ENCODE measurements around the gene TRAPPC4.

TRAPPC4 gene

GRCh38 chr11:119025099-119025473, 6.5 kb downstream of the TRAPPC4 start:
- no peak overlapping the region for H3K27ac ChIP-seq (ENCODE audit: insufficient read depth, low read length, poor library complexity, severe bottlenecking)
- H3K27me3 ChIP-seq (replicated peaks; ENCODE audit: control insufficient read depth, insufficient read depth, low read length, poor library complexity, severe bottlenecking) = no peaks in the 10 kb centered on the region
- H3K4me3 ChIP-seq (ENCODE audit: insufficient read depth, low read depth, low read length, poor library complexity, severe bottlenecking) = no peak overlapping the region
- H3K4me1 ChIP-seq (ENCODE audit: control insufficient read depth, insufficient read depth, low read length, poor library complexity, severe bottlenecking) = peaks cover 21% of the 10 kb centered on the region
- no peaks in the 10 kb centered on the region for H3K9me3 ChIP-seq (ENCODE audit: control insufficient read depth, low read length)
- DNase-seq = no peak
- peaks cover 49% of the 10 kb centered on the region for H3K36me3 ChIP-seq (ENCODE audit: control insufficient read depth, insufficient read depth, low read length)

- no peak for DNase-seq
- peaks cover 23% of the 10 kb centered on the region for H3K4me1 ChIP-seq (ENCODE audit: control insufficient read depth, insufficient read depth, low read length, poor library complexity, severe bottlenecking)
- H3K36me3 ChIP-seq (ENCODE audit: control insufficient read depth, insufficient read depth, low read length) = peaks cover 49% of the 10 kb centered on the region
- H3K4me3 ChIP-seq (ENCODE audit: insufficient read depth, low read depth, low read length, poor library complexity, severe bottlenecking) = no peak overlapping the region
- H3K27ac ChIP-seq (ENCODE audit: insufficient read depth, low read length, poor library complexity, severe bottlenecking) = no peak overlapping the region
- H3K9me3 ChIP-seq (ENCODE audit: control insufficient read depth, low read length) = no peaks in the 10 kb centered on the region
- H3K27me3 ChIP-seq (replicated peaks; ENCODE audit: control insufficient read depth, insufficient read depth, low read length, poor library complexity, severe bottlenecking) = no peaks in the 10 kb centered on the region
Observed at GRCh38 chr11:119025541-119025940, 7.0 kb downstream of the TRAPPC4 start.

GRCh38 chr11:119025978-119026766, 7.6 kb downstream of the TRAPPC4 start:
- H3K36me3 ChIP-seq (ENCODE audit: control insufficient read depth, insufficient read depth, low read length) = peaks cover 48% of the 10 kb centered on the region
- H3K27ac ChIP-seq (ENCODE audit: insufficient read depth, low read length, poor library complexity, severe bottlenecking) = no peak overlapping the region
- no peaks in the 10 kb centered on the region for H3K27me3 ChIP-seq (replicated peaks; ENCODE audit: control insufficient read depth, insufficient read depth, low read length, poor library complexity, severe bottlenecking)
- H3K4me3 ChIP-seq (ENCODE audit: insufficient read depth, low read depth, low read length, poor library complexity, severe bottlenecking) = no peak overlapping the region
- H3K4me1 ChIP-seq (ENCODE audit: control insufficient read depth, insufficient read depth, low read length, poor library complexity, severe bottlenecking) = peaks cover 22% of the 10 kb centered on the region
- DNase-seq = no peak
- no peaks in the 10 kb centered on the region for H3K9me3 ChIP-seq (ENCODE audit: control insufficient read depth, low read length)

- H3K4me3 ChIP-seq (ENCODE audit: insufficient read depth, low read depth, low read length, poor library complexity, severe bottlenecking) = no peak overlapping the region
- H3K27me3 ChIP-seq (replicated peaks; ENCODE audit: control insufficient read depth, insufficient read depth, low read length, poor library complexity, severe bottlenecking) = no peaks in the 10 kb centered on the region
- peaks cover 18% of the 10 kb centered on the region for H3K4me1 ChIP-seq (ENCODE audit: control insufficient read depth, insufficient read depth, low read length, poor library complexity, severe bottlenecking)
- H3K9me3 ChIP-seq (ENCODE audit: control insufficient read depth, low read length) = no peaks in the 10 kb centered on the region
- no peak overlapping the region for H3K27ac ChIP-seq (ENCODE audit: insufficient read depth, low read length, poor library complexity, severe bottlenecking)
- peaks cover 40% of the 10 kb centered on the region for H3K36me3 ChIP-seq (ENCODE audit: control insufficient read depth, insufficient read depth, low read length)
- DNase-seq = no peak
Observed at GRCh38 chr11:119026970-119027369, 8.4 kb downstream of the TRAPPC4 start.

GRCh38 chr11:119027561-119028345, 9.2 kb downstream of the TRAPPC4 start:
- H3K4me3 ChIP-seq (ENCODE audit: insufficient read depth, low read depth, low read length, poor library complexity, severe bottlenecking) = no peak overlapping the region
- no peak overlapping the region for H3K27ac ChIP-seq (ENCODE audit: insufficient read depth, low read length, poor library complexity, severe bottlenecking)
- H3K36me3 ChIP-seq (ENCODE audit: control insufficient read depth, insufficient read depth, low read length) = peaks cover 32% of the 10 kb centered on the region

GRCh38 chr11:119028346-119029068, 9.9 kb downstream of the TRAPPC4 start:
- H3K27me3 ChIP-seq (replicated peaks; ENCODE audit: control insufficient read depth, insufficient read depth, low read length, poor library complexity, severe bottlenecking) = no peaks in the 10 kb centered on the region
- H3K36me3 ChIP-seq (ENCODE audit: control insufficient read depth, insufficient read depth, low read length) = peaks cover 28% of the 10 kb centered on the region
- H3K9me3 ChIP-seq (ENCODE audit: control insufficient read depth, low read length) = no peaks in the 10 kb centered on the region
- H3K4me3 ChIP-seq (ENCODE audit: insufficient read depth, low read depth, low read length, poor library complexity, severe bottlenecking) = no peak overlapping the region
- H3K4me1 ChIP-seq (ENCODE audit: control insufficient read depth, insufficient read depth, low read length, poor library complexity, severe bottlenecking) = peaks cover 18% of the 10 kb centered on the region
- H3K27ac ChIP-seq (ENCODE audit: insufficient read depth, low read length, poor library complexity, severe bottlenecking) = no peak overlapping the region
- no peak for DNase-seq

More at GRCh38 chr11:119027561-119028345, 9.2 kb downstream of the TRAPPC4 start:
- H3K9me3 ChIP-seq (ENCODE audit: control insufficient read depth, low read length) = no peaks in the 10 kb centered on the region
- no peaks in the 10 kb centered on the region for H3K27me3 ChIP-seq (replicated peaks; ENCODE audit: control insufficient read depth, insufficient read depth, low read length, poor library complexity, severe bottlenecking)
- peaks cover 18% of the 10 kb centered on the region for H3K4me1 ChIP-seq (ENCODE audit: control insufficient read depth, insufficient read depth, low read length, poor library complexity, severe bottlenecking)
- no peak for DNase-seq

GRCh38 chr11:119029069-119029339, 10.4 kb downstream of the TRAPPC4 start:
- Histone ChIP-seq H3K27ac (ENCODE audit: insufficient read depth, low read length, poor library complexity, severe bottlenecking) (no peak overlapping the region), H3K4me1 (ENCODE audit: control insufficient read depth, insufficient read depth, low read length, poor library complexity, severe bottlenecking) (peaks cover 18% of the 10 kb centered on the region), H3K9me3 (ENCODE audit: control insufficient read depth, low read length) (no peaks in the 10 kb centered on the region), H3K4me3 (ENCODE audit: insufficient read depth, low read depth, low read length, poor library complexity, severe bottlenecking) (no peak overlapping the region), H3K27me3 (replicated peaks; ENCODE audit: control insufficient read depth, insufficient read depth, low read length, poor library complexity, severe bottlenecking) (no peaks in the 10 kb centered on the region), H3K36me3 (ENCODE audit: control insufficient read depth, insufficient read depth, low read length) (peaks cover 24% of the 10 kb centered on the region)
- no peak for DNase-seq

- Histone ChIP-seq H3K27me3 (replicated peaks; ENCODE audit: control insufficient read depth, insufficient read depth, low read length, poor library complexity, severe bottlenecking) (no peaks in the 10 kb centered on the region), H3K4me3 (ENCODE audit: insufficient read depth, low read depth, low read length, poor library complexity, severe bottlenecking) (peak overlapping the region; percentile 79), H3K9me3 (ENCODE audit: control insufficient read depth, low read length) (no peaks in the 10 kb centered on the region), H3K4me1 (ENCODE audit: control insufficient read depth, insufficient read depth, low read length, poor library complexity, severe bottlenecking) (peaks cover 18% of the 10 kb centered on the region), H3K27ac (ENCODE audit: insufficient read depth, low read length, poor library complexity, severe bottlenecking) (peak overlapping the region; percentile 85), H3K36me3 (ENCODE audit: control insufficient read depth, insufficient read depth, low read length) (peaks cover 19% of the 10 kb centered on the region)
- DNase-seq = no peak
Observed at GRCh38 chr11:119029340-119030028, 10.9 kb downstream of the TRAPPC4 start.

- Histone ChIP-seq H3K4me1 (ENCODE audit: control insufficient read depth, insufficient read depth, low read length, poor library complexity, severe bottlenecking) (peaks cover 18% of the 10 kb centered on the region), H3K27me3 (replicated peaks; ENCODE audit: control insufficient read depth, insufficient read depth, low read length, poor library complexity, severe bottlenecking) (no peaks in the 10 kb centered on the region), H3K36me3 (ENCODE audit: control insufficient read depth, insufficient read depth, low read length) (peaks cover 14% of the 10 kb centered on the region), H3K27ac (ENCODE audit: insufficient read depth, low read length, poor library complexity, severe bottlenecking) (peak overlapping the region; percentile 85), H3K9me3 (ENCODE audit: control insufficient read depth, low read length) (no peaks in the 10 kb centered on the region), H3K4me3 (ENCODE audit: insufficient read depth, low read depth, low read length, poor library complexity, severe bottlenecking) (peak overlapping the region; percentile 79)
- no peak for DNase-seq
Observed at GRCh38 chr11:119030029-119030328, 11.4 kb downstream of the TRAPPC4 start.
